KMS-11 (cell line): ENCODE data around the gene SRPRB.

Experiments
- H2AFZ ChIP-seq: fragments of 200-600 bp; sonication (generic); 2 replicates; pipeline ENCODE4 v1.6.1; 2016; ENCODE audit warnings: antibody characterized with exemption, mixed run types, low read depth
- H3K27ac ChIP-seq: fragments of 200-600 bp; sonication (generic); 2 replicates; pipeline ENCODE4 v1.6.1; 2016; ENCODE audit warnings: mild to moderate bottlenecking, mixed run types
- H3K27me3 ChIP-seq: fragments of 200-600 bp; sonication (generic); 2 replicates; pipeline ENCODE4 v1.6.1; 2017; ENCODE audit warnings: mild to moderate bottlenecking, low read depth, mixed run types, moderate library complexity; ENCODE audit not compliant: insufficient read depth
- H3K36me3 ChIP-seq: fragments of 200-600 bp; sonication (generic); 2 replicates; pipeline ENCODE4 v1.6.1; 2017; ENCODE audit warnings: mild to moderate bottlenecking, mixed run types; ENCODE audit not compliant: insufficient read depth
- H3K4me1 ChIP-seq: fragments of 200-600 bp; sonication (generic); 2 replicates; pipeline ENCODE4 v1.6.1; 2016; ENCODE audit warnings: mild to moderate bottlenecking, low read depth, mixed run types; ENCODE audit not compliant: poor library complexity, severe bottlenecking
- H3K4me2 ChIP-seq: fragments of 200-600 bp; sonication (generic); 2 replicates; pipeline ENCODE4 v1.7.0; 2016; ENCODE audit warnings: mild to moderate bottlenecking, mixed run types
- H3K4me3 ChIP-seq: fragments of 200-600 bp; sonication (generic); IDR thresholded peaks from 2 replicates; pipeline ENCODE4 v1.6.1; 2017; ENCODE audit warnings: low read depth, low read length, mixed read lengths; ENCODE audit not compliant: insufficient read depth
- H3K79me2 ChIP-seq: fragments of 200-600 bp; sonication (generic); 2 replicates; pipeline ENCODE4 v1.6.1; 2016; ENCODE audit warnings: low read depth, mixed run types; ENCODE audit not compliant: insufficient read depth
- H3K9ac ChIP-seq: fragments of 200-600 bp; sonication (generic); 2 replicates; pipeline ENCODE4 v1.6.1; 2016; ENCODE audit warnings: mild to moderate bottlenecking, mixed run types
- H4K20me1 ChIP-seq: fragments of 200-600 bp; sonication (generic); 2 replicates; pipeline ENCODE4 v1.6.1; 2016; ENCODE audit warnings: mild to moderate bottlenecking, mixed run types; ENCODE audit not compliant: insufficient read depth
- TF ChIP-seq, protein P1 (sequence below): fragments of 200-600 bp; sonication (generic); conservative IDR thresholded peaks from 2 replicates; pipeline ENCODE4 v1.6.1; 2017; ENCODE audit warnings: low read depth, mild to moderate bottlenecking, antibody characterized with exemption, low read length, moderate library complexity, mixed read lengths

The SRPRB gene

DNA sequence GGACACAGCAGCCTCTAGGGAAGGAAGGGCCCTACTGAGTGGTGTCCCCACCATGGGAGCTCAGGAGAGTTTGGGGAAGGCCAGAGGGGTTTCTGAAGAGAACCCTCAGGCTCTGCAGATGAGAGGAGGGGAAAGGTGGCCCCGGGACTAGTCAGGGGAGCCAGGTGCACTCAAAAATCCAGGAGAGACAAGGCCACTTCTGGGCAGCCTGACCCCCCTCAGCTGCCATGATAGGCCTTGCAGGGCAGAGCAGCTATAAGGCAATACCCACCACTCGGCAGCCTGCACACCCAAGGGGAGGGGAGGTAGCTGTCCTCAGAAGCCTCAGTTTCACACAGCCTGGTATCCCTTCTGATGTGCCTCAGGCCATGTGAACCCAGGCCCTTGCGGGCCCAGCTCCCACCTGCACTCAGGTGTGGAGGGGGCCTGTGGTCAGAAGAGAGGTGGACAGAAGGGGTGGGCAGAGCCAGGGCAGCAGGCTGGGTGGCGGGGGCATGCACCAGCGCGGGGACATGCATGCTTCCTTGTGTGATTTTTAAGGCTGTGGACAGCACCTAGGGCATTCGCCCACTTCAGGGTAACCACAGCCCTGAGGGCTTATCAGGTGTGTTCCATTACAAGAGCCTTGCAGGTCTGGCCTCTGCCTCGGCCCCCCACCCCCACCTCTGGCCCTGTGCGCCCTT, 34.6 kb downstream of the SRPRB start:
- H3K36me3 ChIP-seq: no peaks in the 10 kb centered on the region
- TF ChIP-seq, protein P1, sequence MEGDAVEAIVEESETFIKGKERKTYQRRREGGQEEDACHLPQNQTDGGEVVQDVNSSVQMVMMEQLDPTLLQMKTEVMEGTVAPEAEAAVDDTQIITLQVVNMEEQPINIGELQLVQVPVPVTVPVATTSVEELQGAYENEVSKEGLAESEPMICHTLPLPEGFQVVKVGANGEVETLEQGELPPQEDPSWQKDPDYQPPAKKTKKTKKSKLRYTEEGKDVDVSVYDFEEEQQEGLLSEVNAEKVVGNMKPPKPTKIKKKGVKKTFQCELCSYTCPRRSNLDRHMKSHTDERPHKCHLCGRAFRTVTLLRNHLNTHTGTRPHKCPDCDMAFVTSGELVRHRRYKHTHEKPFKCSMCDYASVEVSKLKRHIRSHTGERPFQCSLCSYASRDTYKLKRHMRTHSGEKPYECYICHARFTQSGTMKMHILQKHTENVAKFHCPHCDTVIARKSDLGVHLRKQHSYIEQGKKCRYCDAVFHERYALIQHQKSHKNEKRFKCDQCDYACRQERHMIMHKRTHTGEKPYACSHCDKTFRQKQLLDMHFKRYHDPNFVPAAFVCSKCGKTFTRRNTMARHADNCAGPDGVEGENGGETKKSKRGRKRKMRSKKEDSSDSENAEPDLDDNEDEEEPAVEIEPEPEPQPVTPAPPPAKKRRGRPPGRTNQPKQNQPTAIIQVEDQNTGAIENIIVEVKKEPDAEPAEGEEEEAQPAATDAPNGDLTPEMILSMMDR: no peak

DNA sequence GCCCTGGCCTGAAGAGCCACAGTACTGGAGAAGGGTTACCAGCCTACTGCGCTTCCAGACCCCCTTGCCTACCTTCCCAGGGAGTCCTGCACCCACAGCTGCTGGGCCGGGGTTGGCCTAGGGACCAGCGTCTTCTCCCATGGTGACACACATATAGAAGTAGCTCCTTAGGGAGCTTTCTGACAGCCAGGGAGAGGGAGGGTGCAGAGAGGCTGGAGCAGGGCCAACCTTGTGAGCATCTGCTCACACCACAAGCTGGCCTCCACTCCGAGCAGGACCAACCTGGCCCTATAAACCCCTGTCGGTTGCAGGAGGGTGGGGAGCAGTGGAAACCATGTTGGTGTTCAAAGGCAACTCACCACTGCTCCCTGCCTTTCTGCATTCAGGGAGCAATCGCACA, 35.2 kb downstream of the SRPRB start:
- no peaks in the 10 kb centered on the region for H3K79me2 ChIP-seq
- no peaks in the 10 kb centered on the region for H3K36me3 ChIP-seq
- H3K4me3 ChIP-seq: no peak overlapping the region
- TF ChIP-seq, protein P1: no peak
- H3K27ac ChIP-seq: no peak overlapping the region
- no peak overlapping the region for H2AFZ ChIP-seq
- H3K4me1 ChIP-seq: no peaks in the 10 kb centered on the region
- H3K9ac ChIP-seq: no peak overlapping the region
- H3K4me2 ChIP-seq: no peak overlapping the region
- H3K27me3 ChIP-seq: no peaks in the 10 kb centered on the region
- H4K20me1 ChIP-seq: no peaks in the 10 kb centered on the region

More for the DNA sequence above, 34.6 kb downstream of the SRPRB start:
- H2AFZ ChIP-seq: no peak overlapping the region
- no peaks in the 10 kb centered on the region for H3K27me3 ChIP-seq
- no peaks in the 10 kb centered on the region for H3K4me1 ChIP-seq
- no peak overlapping the region for H3K27ac ChIP-seq
- no peaks in the 10 kb centered on the region for H3K79me2 ChIP-seq
- H3K9ac ChIP-seq: no peak overlapping the region
- H3K4me3 ChIP-seq: no peak overlapping the region
- H4K20me1 ChIP-seq: no peaks in the 10 kb centered on the region
- no peak overlapping the region for H3K4me2 ChIP-seq

DNA sequence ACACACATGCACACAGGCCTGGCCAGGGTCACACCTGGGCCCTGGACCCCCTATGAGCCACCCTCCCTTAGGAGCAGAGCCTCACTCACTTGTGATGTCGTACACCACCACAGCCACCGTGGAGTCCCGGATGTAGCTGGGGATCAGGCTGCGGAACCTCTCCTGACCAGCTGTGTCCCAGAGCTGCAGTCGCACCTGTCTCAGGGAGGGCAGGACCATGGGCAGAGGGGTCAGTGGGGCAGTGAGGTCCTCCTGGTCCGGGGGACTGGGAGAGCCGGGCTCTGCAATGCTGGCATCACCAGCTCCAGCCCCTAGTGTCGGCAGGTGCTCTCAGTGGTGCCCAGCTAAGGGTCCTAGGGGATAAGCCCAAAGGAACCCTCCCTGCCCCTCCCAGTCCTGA, 35.6 kb downstream of the SRPRB start:
- TF ChIP-seq, protein P1: no peak
- Histone ChIP-seq H3K36me3 (no peaks in the 10 kb centered on the region), H3K4me3 (no peak overlapping the region), H3K4me2 (no peak overlapping the region), H3K9ac (no peak overlapping the region), H3K27me3 (no peaks in the 10 kb centered on the region), H3K4me1 (no peaks in the 10 kb centered on the region), H3K27ac (no peak overlapping the region), H3K79me2 (no peaks in the 10 kb centered on the region), H2AFZ (no peak overlapping the region), H4K20me1 (no peaks in the 10 kb centered on the region)

DNA sequence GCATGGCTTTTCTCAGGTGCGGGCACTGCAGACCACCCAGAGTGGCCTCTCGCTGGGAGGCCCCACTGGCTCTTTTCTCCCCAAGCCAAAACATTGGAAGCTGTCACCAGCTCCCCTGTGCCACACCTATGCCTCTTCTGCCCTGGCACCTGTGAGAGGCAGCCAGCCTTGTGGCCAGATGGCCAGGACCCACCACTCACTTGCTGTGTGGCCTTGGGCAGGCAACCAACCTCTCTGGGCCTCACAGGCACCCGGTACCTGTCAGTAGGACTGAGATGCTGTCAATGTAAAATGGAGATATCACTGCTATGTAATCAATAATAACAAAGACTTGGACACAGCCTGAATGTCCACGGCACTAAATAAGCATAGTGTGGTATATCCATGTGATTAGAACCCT, 36.5 kb downstream of the SRPRB start:
- Histone ChIP-seq H3K36me3 (no peaks in the 10 kb centered on the region), H3K27me3 (no peaks in the 10 kb centered on the region), H3K27ac (no peak overlapping the region), H3K79me2 (no peaks in the 10 kb centered on the region), H3K4me1 (no peaks in the 10 kb centered on the region), H3K4me2 (no peak overlapping the region), H2AFZ (no peak overlapping the region), H4K20me1 (no peaks in the 10 kb centered on the region), H3K4me3 (no peak overlapping the region), H3K9ac (no peak overlapping the region)
- TF ChIP-seq, protein P1: no peak
